ENCODE data around the gene GAB3. TPM values are rescaled to one million over a fixed set of nuclear protein-coding genes. Genes with fewer than 3 reads are reported as not detected.

The GAB3 gene
- total RNA-seq, 1 experiment from 2014 or later: 0.69 TPM

GRCh38 chrX:154776753-154777152, 25.9 kb upstream of the GAB3 start:
- Histone ChIP-seq H3K4me2 (ENCODE audit: low read length) (no peak overlapping the region), H3K9ac (ENCODE audit: low read length) (no peak overlapping the region), H3K27me3 (ENCODE audit: insufficient read depth, low read length) (no peaks in the 10 kb centered on the region), H2AFZ (ENCODE audit: low read depth, low read length, poor library complexity, severe bottlenecking) (no peak overlapping the region), H3K36me3 (ENCODE audit: control insufficient read depth in 1 of 2, insufficient read depth in 2 of 2, low read length in 2 of 2) (peaks cover 14 to 36% of the 10 kb centered on the region in 2 experiments; a peak in 3 of 4 replicates), H3K4me1 (ENCODE audit: control insufficient read depth in 1 of 2, insufficient read depth in 2 of 2, low read length in 2 of 2) (no peaks in the 10 kb centered on the region), H3K9me2 (ENCODE audit: insufficient read depth) (no peaks in the 10 kb centered on the region), H3K27ac (ENCODE audit: low read depth, low read length) (no peak overlapping the region), H4K20me1 (ENCODE audit: insufficient read depth) (no peaks in the 10 kb centered on the region), H3K4me3 (replicated peaks in 1 of 2; ENCODE audit: low read depth in 1 of 2, low read length in 2 of 2) (no peak overlapping the region), H3K79me2 (ENCODE audit: insufficient read depth, low read length) (peaks cover 12% of the 10 kb centered on the region), H3K9me3 (ENCODE audit: control insufficient read depth in 1 of 2, insufficient read depth in 1 of 2, low read depth in 1 of 2, low read length in 2 of 2) (no peaks in the 10 kb centered on the region)
- intact Hi-C loops (cut with micrococcal nuclease): no loop called here
- RAD21 ChIA-PET (ENCODE audit: low non-redundant PET in 1 of 2, low total read pairs in 2 of 2, uncharacterized antibody in 2 of 2, unreplicated experiment in 2 of 2): no interaction called here
- CTCF ChIA-PET: no interaction called here
- DNase-seq (ENCODE audit: low read depth, low spot score) (no peak), ATAC-seq (no peak)
- POLR2A ChIA-PET: no interaction called here
- BruUV-seq (replicated peaks): no TSS peak
- no peak for TF ChIP-seq EZH2phosphoT487 (IDR thresholded peaks at IDR 0.05; ENCODE audit: borderline replicate concordance)
- no peak for TF ChIP-seq ELF1 (IDR thresholded peaks at IDR 0.05; ENCODE audit: borderline replicate concordance, low read depth)
- TF ChIP-seq ZFX (IDR thresholded peaks at IDR 0.05): no peak
- TF ChIP-seq POLR2A (IDR thresholded peaks at IDR 0.05; ENCODE audit: borderline replicate concordance, extremely low read depth, insufficient read depth, insufficient read length): no peak
- no peak for TF ChIP-seq SRF (IDR thresholded peaks at IDR 0.05; ENCODE audit: low read depth)
- no peak for TF ChIP-seq SP1 (IDR thresholded peaks at IDR 0.05; ENCODE audit: low read depth)
- TF ChIP-seq ZBTB33 (IDR thresholded peaks at IDR 0.05; ENCODE audit: extremely low read depth, insufficient replicate concordance, low read length): no peak
- TF ChIP-seq CEBPB (IDR thresholded peaks at IDR 0.05; ENCODE audit: low read depth): no peak
- TF ChIP-seq MAX (IDR thresholded peaks at IDR 0.05): no peak
- no peak for TF ChIP-seq CBX3 (IDR thresholded peaks at IDR 0.05; ENCODE audit: low read depth)
- TF ChIP-seq SIN3A (IDR thresholded peaks at IDR 0.05; ENCODE audit: low read depth): no peak
- TF ChIP-seq CTCF (IDR thresholded peaks at IDR 0.05 in 2 of 3, conservative IDR thresholded peaks at IDR 0.05 in 1 of 3; ENCODE audit: borderline replicate concordance in 1 of 3, insufficient read depth in 1 of 3, low read depth in 2 of 3, low read length in 2 of 3): no peak
- TF ChIP-seq RAD21 (IDR thresholded peaks at IDR 0.05; ENCODE audit: low read depth): no peak
- no peak for TF ChIP-seq FOSL1 (IDR thresholded peaks at IDR 0.05; ENCODE audit: low read depth)
- TF ChIP-seq EGR1 (IDR thresholded peaks at IDR 0.05; ENCODE audit: low read depth): no peak

Measured in HCT116 (cell line).